Ascending aorta (tissue), 2 donors: ENCODE measurements around the gene LGR4. TPM values are rescaled to one million over a fixed set of nuclear protein-coding genes. Genes with fewer than 3 reads are reported as not detected.

Experiments
- DNase-seq, 2 donors: peaks; one replicate each; pipeline ENCODE4 v3.0.0-alpha.2; 2019; ENCODE audit warnings: low spot score in 2 of 2
- H3K27ac ChIP-seq, 2 donors: fragments of 200-600 bp; sonication (generic); one replicate each; pipeline ENCODE4 v1.5.1; 2016 to 2017; ENCODE audit warnings: mild to moderate bottlenecking in 1 of 2
- H3K27me3 ChIP-seq: fragments of 200-600 bp; sonication (generic); one replicate; pipeline ENCODE4 v1.5.1; 2017
- H3K36me3 ChIP-seq, 2 donors: fragments of 200-600 bp; sonication (generic); one replicate each; pipeline ENCODE4 v1.5.1; 2016
- H3K4me1 ChIP-seq, 2 donors: fragments of 200-600 bp; sonication (generic); one replicate each; pipeline ENCODE4 v1.5.1; 2016 to 2017; ENCODE audit warnings: mild to moderate bottlenecking in 1 of 2
- H3K4me3 ChIP-seq, 2 donors: fragments of 200-600 bp; sonication (generic); one replicate each; pipeline ENCODE4 v1.5.1; 2016 to 2017; ENCODE audit warnings: mild to moderate bottlenecking in 1 of 2
- H3K9me3 ChIP-seq, 2 donors: fragments of 200-600 bp; sonication (generic); one replicate each; pipeline ENCODE4 v1.5.1; 2016
- CTCF ChIP-seq, 3 experiments: fragments of 200-600 bp in 2 of 3; fragments of 450-650 bp in 1 of 3; sonication (generic) in 2 of 3; IDR thresholded peaks; one replicate each; pipeline ENCODE4 v1.5.1; 2016 to 2019; ENCODE audit warnings: antibody characterized with exemption in 3 of 3, mild to moderate bottlenecking in 1 of 3, moderate library complexity in 1 of 3
- intact Hi-C: fragments of 100-400 bp; cut with DNase I; formaldehyde crosslinking; loops from one replicate; pipeline ENCODE4 v1.15.1; 2023
- total RNA-seq: library from RNA; depleted of rRNA; stranded (reverse); fragments of >200 nt; gene quantifications from one replicate; pipeline ENCODE4 v1.1.0, GENCODE V29; 2016

Gene LGR4
- total RNA-seq, 1 donor from 2014 or later, result 46.8 TPM

GRCh38 chr11:27436916-27437315 lies 35.7 kb downstream of the LGR4 start:
- Histone ChIP-seq H3K9me3 (no peaks in the 10 kb centered on the region), H3K4me1 (no peaks in the 10 kb centered on the region), H3K27ac (no peak overlapping the region), H3K27me3 (no peaks in the 10 kb centered on the region), H3K4me3 (no peak overlapping the region), H3K36me3 (no peaks in the 10 kb centered on the region)
- no peak for DNase-seq
- TF ChIP-seq CTCF (IDR thresholded peaks at IDR 0.05), result no peak
- intact Hi-C loops, result no loop called here

GRCh38 chr11:27433742-27434141 lies 38.8 kb downstream of the LGR4 start:
- DNase-seq, result no peak
- Histone ChIP-seq H3K4me1 (no peaks in the 10 kb centered on the region), H3K36me3 (no peaks in the 10 kb centered on the region), H3K9me3 (no peaks in the 10 kb centered on the region), H3K27ac (no peak overlapping the region), H3K27me3 (no peaks in the 10 kb centered on the region), H3K4me3 (no peak overlapping the region)
- intact Hi-C loops, result no loop called here
- no peak for TF ChIP-seq CTCF (IDR thresholded peaks at IDR 0.05)

GRCh38 chr11:27431808-27432207 lies 40.8 kb downstream of the LGR4 start:
- no peaks in the 10 kb centered on the region for H3K9me3 ChIP-seq
- H3K27ac ChIP-seq, result no peak overlapping the region
- DNase-seq, result no peak
- H3K27me3 ChIP-seq, result no peaks in the 10 kb centered on the region
- H3K36me3 ChIP-seq, result no peaks in the 10 kb centered on the region
- no peak for TF ChIP-seq CTCF (IDR thresholded peaks at IDR 0.05)
- intact Hi-C loops, result no loop called here
- no peaks in the 10 kb centered on the region for H3K4me1 ChIP-seq
- H3K4me3 ChIP-seq, result no peak overlapping the region

- no peak for TF ChIP-seq CTCF (IDR thresholded peaks at IDR 0.05)
- H3K4me3 ChIP-seq, result no peak overlapping the region
- intact Hi-C loops, result no loop called here
These were observed 42.7 kb downstream of the LGR4 start for GRCh38 chr11:27429761-27430393.

GRCh38 chr11:27427183-27427980 lies 45.2 kb downstream of the LGR4 start:
- intact Hi-C loops, result no loop called here
- Histone ChIP-seq H3K4me1 (no peaks in the 10 kb centered on the region), H3K27me3 (no peaks in the 10 kb centered on the region), H3K4me3 (no peak overlapping the region), H3K9me3 (no peaks in the 10 kb centered on the region), H3K27ac (no peak overlapping the region), H3K36me3 (no peaks in the 10 kb centered on the region)
- TF ChIP-seq CTCF (IDR thresholded peaks at IDR 0.05), result no peak
- no peak for DNase-seq

More at GRCh38 chr11:27429761-27430393, 42.7 kb downstream of the LGR4 start:
- H3K27me3 ChIP-seq, result no peaks in the 10 kb centered on the region
- DNase-seq, result no peak
- no peaks in the 10 kb centered on the region for H3K36me3 ChIP-seq
- no peak overlapping the region for H3K27ac ChIP-seq
- H3K9me3 ChIP-seq, result no peaks in the 10 kb centered on the region
- H3K4me1 ChIP-seq, result no peaks in the 10 kb centered on the region
